Subcutaneous adipose tissue (tissue), 4 donors: Measurements from ENCODE around the gene ECT2. TPM values are rescaled to one million over a fixed set of nuclear protein-coding genes. Genes with fewer than 3 reads are reported as not detected.

Experiments used
- total RNA-seq, 4 donors: library from RNA; depleted of rRNA; stranded (reverse); fragments of >200 nt; gene quantifications; one replicate each; pipeline ENCODE4 v1.1.0, GENCODE V29; 2016
- TF ChIP-seq, protein P1 (sequence below): fragments of 450-650 bp; IDR thresholded peaks from one replicate; pipeline ENCODE4 v1.5.1; 2016; ENCODE audit warnings: low read depth, mild to moderate bottlenecking, control low read depth, antibody characterized with exemption, moderate library complexity

The ECT2 gene
- total RNA-seq, 4 donors from 2014 or later: 4.7 to 14.7 (median 12.7) TPM

GRCh38 chr3:172836390-172836997 lies 86.0 kb downstream of the ECT2 start:
- TF ChIP-seq, protein P1, sequence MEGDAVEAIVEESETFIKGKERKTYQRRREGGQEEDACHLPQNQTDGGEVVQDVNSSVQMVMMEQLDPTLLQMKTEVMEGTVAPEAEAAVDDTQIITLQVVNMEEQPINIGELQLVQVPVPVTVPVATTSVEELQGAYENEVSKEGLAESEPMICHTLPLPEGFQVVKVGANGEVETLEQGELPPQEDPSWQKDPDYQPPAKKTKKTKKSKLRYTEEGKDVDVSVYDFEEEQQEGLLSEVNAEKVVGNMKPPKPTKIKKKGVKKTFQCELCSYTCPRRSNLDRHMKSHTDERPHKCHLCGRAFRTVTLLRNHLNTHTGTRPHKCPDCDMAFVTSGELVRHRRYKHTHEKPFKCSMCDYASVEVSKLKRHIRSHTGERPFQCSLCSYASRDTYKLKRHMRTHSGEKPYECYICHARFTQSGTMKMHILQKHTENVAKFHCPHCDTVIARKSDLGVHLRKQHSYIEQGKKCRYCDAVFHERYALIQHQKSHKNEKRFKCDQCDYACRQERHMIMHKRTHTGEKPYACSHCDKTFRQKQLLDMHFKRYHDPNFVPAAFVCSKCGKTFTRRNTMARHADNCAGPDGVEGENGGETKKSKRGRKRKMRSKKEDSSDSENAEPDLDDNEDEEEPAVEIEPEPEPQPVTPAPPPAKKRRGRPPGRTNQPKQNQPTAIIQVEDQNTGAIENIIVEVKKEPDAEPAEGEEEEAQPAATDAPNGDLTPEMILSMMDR: no peak

GRCh38 chr3:172839679-172840078 lies 89.2 kb downstream of the ECT2 start:
- TF ChIP-seq, protein P1: no peak

GRCh38 chr3:172840463-172840862 lies 89.9 kb downstream of the ECT2 start:
- TF ChIP-seq, protein P1: no peak

DNA sequence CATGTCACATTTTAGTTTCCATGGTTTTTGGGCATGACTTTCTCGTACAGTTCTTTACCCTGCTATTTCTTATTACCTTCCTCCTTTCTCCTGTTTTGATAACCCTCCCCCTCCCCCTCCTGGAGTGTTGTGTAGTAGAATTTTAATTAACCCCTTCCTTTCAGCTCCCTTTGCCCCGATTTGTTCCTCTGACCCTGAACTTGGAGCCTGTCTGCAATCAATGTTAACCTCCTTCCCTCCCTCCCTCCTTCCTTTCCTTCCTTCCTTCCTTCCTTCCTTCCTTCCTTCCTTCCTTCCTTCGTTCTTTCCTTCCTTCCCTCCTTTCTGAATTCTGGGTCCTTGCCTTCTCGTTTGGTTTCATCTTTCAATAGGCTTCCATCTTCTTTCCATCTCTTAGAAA lies 90.4 kb downstream of the ECT2 start:
- TF ChIP-seq, protein P1: no peak

DNA sequence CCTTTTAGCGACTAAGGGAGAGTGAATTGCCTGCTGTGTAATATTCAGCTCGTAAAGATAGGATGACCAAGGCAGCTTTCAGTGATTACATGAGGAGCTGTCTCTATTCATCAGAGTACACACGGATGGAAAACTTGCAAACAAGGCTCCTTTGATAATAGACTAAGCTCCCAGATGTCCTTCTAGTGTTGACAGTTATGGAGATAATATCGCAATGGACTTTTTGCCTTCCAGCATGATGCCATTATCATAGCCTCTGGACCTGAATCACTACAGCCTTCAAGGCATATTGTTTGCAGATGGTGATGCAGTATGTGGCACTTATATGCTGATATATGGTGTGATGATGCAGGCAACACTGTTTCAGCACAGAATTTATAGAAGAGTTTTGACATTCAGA lies 93.9 kb downstream of the ECT2 start:
- TF ChIP-seq, protein P1: no peak

DNA sequence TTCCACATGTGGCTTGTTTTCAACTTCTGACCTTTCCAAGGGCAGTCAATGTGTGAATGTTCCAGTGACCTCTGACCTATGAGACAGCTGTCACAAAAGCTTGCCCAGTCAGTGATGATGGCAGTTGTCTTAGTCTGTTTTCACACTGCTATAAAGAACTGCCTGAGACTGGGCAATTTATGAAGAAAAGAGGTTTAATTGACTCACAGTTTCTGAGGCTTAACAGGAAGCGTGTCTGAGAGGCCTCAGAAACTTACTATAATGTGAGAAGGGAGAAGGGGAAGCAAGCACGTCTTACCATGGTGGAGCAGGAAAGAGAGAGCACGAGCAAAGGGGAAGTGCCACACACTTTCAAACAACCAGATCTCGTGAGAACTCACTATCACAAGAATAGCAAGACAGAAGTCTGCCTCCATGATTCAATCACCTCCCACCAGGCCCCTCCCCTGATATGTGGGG lies 95.6 kb downstream of the ECT2 start:
- TF ChIP-seq, protein P1: no peak

GRCh38 chr3:172846706-172847105 lies 96.2 kb downstream of the ECT2 start:
- TF ChIP-seq, protein P1: no peak
